ENCODE measurements around the gene TLX1.

Gene TLX1

GRCh38 chr10:101132636-101133473 is 1.8 kb downstream of the TLX1 start (continued):
- peak; percentile 52; the same call in 1 of the 2 replicates for TF ChIP-seq HIC1 (tag by site-specific recombination; IDR thresholded peaks at IDR 0.05)

- peaks cover 17% of the 10 kb centered on the region for H3K4me1 ChIP-seq (ENCODE audit: control insufficient read depth, insufficient read depth, low read length)
- ChIA-PET POLR2A (no interaction called here), CTCF (interaction anchor here (0.7 to 19.6 kb wide), 4 partner anchors 9 to 437 kb away, joined by 3 to 506 read pairs (median 12); no protein-coding TSS in a partner anchor)
- H3K4me3 ChIP-seq (ENCODE audit: low read depth, low read length): no peak overlapping the region
- no peaks in the 10 kb centered on the region for H3K9me3 ChIP-seq (ENCODE audit: control insufficient read depth, insufficient read depth, low read depth, low read length)
- H3K36me3 ChIP-seq (ENCODE audit: control insufficient read depth in 2 of 2, insufficient read depth in 1 of 2, low read length in 2 of 2): no peaks in the 10 kb centered on the region
- peak overlapping the region; percentile 58; the same call in 1 of the 2 replicates for H3K27ac ChIP-seq (ENCODE audit: extremely low read depth, low read depth, low read length)
- no peak for TF ChIP-seq OSR2 (tag by site-specific recombination; IDR thresholded peaks at IDR 0.05)
- no peak for TF ChIP-seq ZNF423 (tag by site-specific recombination; IDR thresholded peaks at IDR 0.05)
- 0 out of 2 replicates have a peak, but pooled peaks have one; percentile 39 for TF ChIP-seq ZNF341 (tag by site-specific recombination; IDR thresholded peaks at IDR 0.05; ENCODE audit: low read depth)
- TF ChIP-seq ZBTB44 (tag by site-specific recombination; IDR thresholded peaks at IDR 0.05): no peak
- peak; percentile 99 for TF ChIP-seq ZNF202 (tag by site-specific recombination; IDR thresholded peaks at IDR 0.05; ENCODE audit: borderline replicate concordance)
- TF ChIP-seq ZNF449 (tag by site-specific recombination; IDR thresholded peaks at IDR 0.05): peak; percentile 86
- TF ChIP-seq ZBTB20 (tag by site-specific recombination; IDR thresholded peaks at IDR 0.05): peak; percentile 10; the same call in 1 of the 2 replicates
- TF ChIP-seq PRDM10 (tag by site-specific recombination; IDR thresholded peaks at IDR 0.05): peak; percentile 31; the same call in 1 of the 2 replicates
- TF ChIP-seq PATZ1 (tag by site-specific recombination; IDR thresholded peaks at IDR 0.05): 0 out of 2 replicates have a peak, but pooled peaks have one; percentile 32
- 0 out of 2 replicates have a peak, but pooled peaks have one; percentile 6 for TF ChIP-seq CTCF (tag by site-specific recombination; IDR thresholded peaks at IDR 0.05)
- 0 out of 2 replicates have a peak, but pooled peaks have one; percentile 34 for TF ChIP-seq ZNF692 (tag by site-specific recombination; IDR thresholded peaks at IDR 0.05)
- peak; percentile 90 for TF ChIP-seq ZNF600 (tag by site-specific recombination; IDR thresholded peaks at IDR 0.05)
- TF ChIP-seq MZF1 (tag by site-specific recombination; IDR thresholded peaks at IDR 0.05; ENCODE audit: borderline replicate concordance): no peak
- TF ChIP-seq ZBTB8A (tag by site-specific recombination; IDR thresholded peaks at IDR 0.05): peak; percentile 39
- no peak for TF ChIP-seq ZNF677 (tag by site-specific recombination; IDR thresholded peaks at IDR 0.05)
- no peak for TF ChIP-seq ZNF670 (tag by site-specific recombination; IDR thresholded peaks at IDR 0.05; ENCODE audit: low read depth)
Observed at GRCh38 chr10:101133489-101134298, 2.6 kb downstream of the TLX1 start.
